ENCODE results near the gene SDHA.
A peak's percentile ranks its signal among the peaks of the same experiment; 100 is the strongest.

SDHA gene

DNA sequence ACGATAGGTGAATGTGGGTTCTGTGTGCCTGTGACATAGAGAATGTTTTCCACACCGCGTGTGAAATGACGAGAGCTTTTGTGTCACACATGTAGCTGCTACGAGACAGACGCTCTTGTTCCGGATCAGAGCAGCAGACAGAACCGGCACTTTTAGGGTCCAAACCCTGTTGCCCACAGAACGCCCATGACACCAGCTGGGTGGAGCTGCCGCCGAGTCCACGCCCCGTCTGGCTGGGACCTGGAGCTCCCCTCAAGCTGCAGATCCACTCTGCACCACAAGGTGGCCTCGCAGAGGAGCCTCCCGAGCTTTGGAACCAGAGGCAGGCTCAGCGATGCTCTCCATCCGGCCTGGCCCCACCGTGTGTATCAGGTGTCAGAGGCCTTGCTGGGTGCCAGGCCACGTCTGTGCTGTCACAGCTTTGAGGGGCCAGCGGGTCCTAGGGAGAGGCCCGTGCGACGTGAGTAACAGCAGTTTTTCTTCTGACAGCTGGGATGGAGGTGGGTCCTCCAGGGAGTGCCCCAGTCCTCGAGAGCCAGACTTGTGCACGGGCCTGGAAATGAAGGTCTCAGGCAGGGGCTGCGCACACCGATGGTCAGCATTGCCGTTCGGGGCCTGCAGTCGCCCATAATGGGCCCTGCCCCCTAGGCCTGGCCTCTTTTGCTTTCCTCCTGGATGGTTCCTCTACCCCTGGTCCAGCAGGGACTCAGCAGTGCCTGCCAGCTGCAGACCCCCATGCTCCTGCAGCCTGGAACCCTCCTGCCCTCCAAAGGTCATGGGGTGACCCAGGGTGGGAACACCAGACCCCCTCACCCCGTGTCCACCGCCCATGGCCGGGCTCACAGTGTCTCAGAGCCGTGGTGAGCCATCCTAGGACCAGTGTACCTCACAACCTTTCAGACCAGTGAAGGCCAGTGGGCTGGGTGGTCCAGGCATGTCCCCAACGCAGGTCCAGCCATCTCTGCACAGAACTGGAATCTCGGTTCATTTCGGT is 29.3 kb upstream of the SDHA start:
- POLR2A ChIA-PET, result interaction anchor here (0.5 to 1.9 kb wide), 6 partner anchors 8 to 88 kb away, joined by 3 to 18 read pairs (median 3); partner anchors contain the start of genes CCDC127, PDCD6 and SDHA
- no peaks in the 10 kb centered on the region for H3K9me3 ChIP-seq (ENCODE audit: control insufficient read depth, insufficient read depth, low read depth, low read length)
- no peak overlapping the region; the same call in 1 of the 2 replicates for H3K27ac ChIP-seq (ENCODE audit: extremely low read depth, low read depth, low read length)
- CTCF ChIA-PET, result interaction anchor here (0.6 to 1.7 kb wide), 25 partner anchors 9 to 470 kb away, joined by 3 to 13 read pairs (median 4); partner anchors contain the start of genes CCDC127, PDCD6 and SDHA
- H3K4me3 ChIP-seq (ENCODE audit: low read depth, low read length), result no peak overlapping the region
- no peaks in the 10 kb centered on the region for H3K36me3 ChIP-seq (ENCODE audit: control insufficient read depth in 2 of 2, insufficient read depth in 1 of 2, low read length in 2 of 2)
- H3K4me1 ChIP-seq (ENCODE audit: control insufficient read depth, insufficient read depth, low read length), result peaks cover 4% of the 10 kb centered on the region
- TF ChIP-seq, protein P1, sequence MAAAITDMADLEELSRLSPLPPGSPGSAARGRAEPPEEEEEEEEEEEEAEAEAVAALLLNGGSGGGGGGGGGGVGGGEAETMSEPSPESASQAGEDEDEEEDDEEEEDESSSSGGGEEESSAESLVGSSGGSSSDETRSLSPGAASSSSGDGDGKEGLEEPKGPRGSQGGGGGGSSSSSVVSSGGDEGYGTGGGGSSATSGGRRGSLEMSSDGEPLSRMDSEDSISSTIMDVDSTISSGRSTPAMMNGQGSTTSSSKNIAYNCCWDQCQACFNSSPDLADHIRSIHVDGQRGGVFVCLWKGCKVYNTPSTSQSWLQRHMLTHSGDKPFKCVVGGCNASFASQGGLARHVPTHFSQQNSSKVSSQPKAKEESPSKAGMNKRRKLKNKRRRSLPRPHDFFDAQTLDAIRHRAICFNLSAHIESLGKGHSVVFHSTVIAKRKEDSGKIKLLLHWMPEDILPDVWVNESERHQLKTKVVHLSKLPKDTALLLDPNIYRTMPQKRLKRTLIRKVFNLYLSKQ (tag by site-specific recombination; IDR thresholded peaks at IDR 0.05; ENCODE audit: borderline replicate concordance), result no peak
- TF ChIP-seq ZNF544 (tag by site-specific recombination; IDR thresholded peaks at IDR 0.05) (no peak), ZNF223 (tag by site-specific recombination; IDR thresholded peaks at IDR 0.05) (no peak), ZEB2 (tag by site-specific recombination; IDR thresholded peaks at IDR 0.05) (0 out of 2 replicates have a peak, but pooled peaks have one; percentile 53), ZNF48 (tag by site-specific recombination; IDR thresholded peaks at IDR 0.05) (no peak), ZNF366 (tag by site-specific recombination; conservative IDR thresholded peaks at IDR 0.05) (no peak), ZNF324 (tag by site-specific recombination; IDR thresholded peaks at IDR 0.05) (no peak), ZNF311 (tag by site-specific recombination; IDR thresholded peaks at IDR 0.05; ENCODE audit: borderline replicate concordance) (no peak), ZNF341 (tag by site-specific recombination; IDR thresholded peaks at IDR 0.05; ENCODE audit: low read depth) (no peak), SCRT1 (tag by site-specific recombination; IDR thresholded peaks at IDR 0.05; ENCODE audit: borderline replicate concordance) (no peak), YY1 (tag by site-specific recombination; IDR thresholded peaks at IDR 0.05) (no peak), ZNF654 (tag by site-specific recombination; IDR thresholded peaks at IDR 0.05; ENCODE audit: low read depth) (peak; percentile 32), ZNF776 (tag by site-specific recombination; IDR thresholded peaks at IDR 0.05; ENCODE audit: borderline replicate concordance) (no peak), ZNF19 (tag by site-specific recombination; IDR thresholded peaks at IDR 0.05; ENCODE audit: low read depth) (no peak), ZNF146 (tag by site-specific recombination; IDR thresholded peaks at IDR 0.05) (no peak), ZNF335 (tag by site-specific recombination; conservative IDR thresholded peaks at IDR 0.05) (peak; percentile 90), ZNF830 (tag by site-specific recombination; IDR thresholded peaks at IDR 0.05; ENCODE audit: low read depth) (no peak)
- TF ChIP-seq, protein P2, sequence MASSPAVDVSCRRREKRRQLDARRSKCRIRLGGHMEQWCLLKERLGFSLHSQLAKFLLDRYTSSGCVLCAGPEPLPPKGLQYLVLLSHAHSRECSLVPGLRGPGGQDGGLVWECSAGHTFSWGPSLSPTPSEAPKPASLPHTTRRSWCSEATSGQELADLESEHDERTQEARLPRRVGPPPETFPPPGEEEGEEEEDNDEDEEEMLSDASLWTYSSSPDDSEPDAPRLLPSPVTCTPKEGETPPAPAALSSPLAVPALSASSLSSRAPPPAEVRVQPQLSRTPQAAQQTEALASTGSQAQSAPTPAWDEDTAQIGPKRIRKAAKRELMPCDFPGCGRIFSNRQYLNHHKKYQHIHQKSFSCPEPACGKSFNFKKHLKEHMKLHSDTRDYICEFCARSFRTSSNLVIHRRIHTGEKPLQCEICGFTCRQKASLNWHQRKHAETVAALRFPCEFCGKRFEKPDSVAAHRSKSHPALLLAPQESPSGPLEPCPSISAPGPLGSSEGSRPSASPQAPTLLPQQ (tag by site-specific recombination; IDR thresholded peaks at IDR 0.05), result peak; percentile 98
- TF ChIP-seq, protein P3, sequence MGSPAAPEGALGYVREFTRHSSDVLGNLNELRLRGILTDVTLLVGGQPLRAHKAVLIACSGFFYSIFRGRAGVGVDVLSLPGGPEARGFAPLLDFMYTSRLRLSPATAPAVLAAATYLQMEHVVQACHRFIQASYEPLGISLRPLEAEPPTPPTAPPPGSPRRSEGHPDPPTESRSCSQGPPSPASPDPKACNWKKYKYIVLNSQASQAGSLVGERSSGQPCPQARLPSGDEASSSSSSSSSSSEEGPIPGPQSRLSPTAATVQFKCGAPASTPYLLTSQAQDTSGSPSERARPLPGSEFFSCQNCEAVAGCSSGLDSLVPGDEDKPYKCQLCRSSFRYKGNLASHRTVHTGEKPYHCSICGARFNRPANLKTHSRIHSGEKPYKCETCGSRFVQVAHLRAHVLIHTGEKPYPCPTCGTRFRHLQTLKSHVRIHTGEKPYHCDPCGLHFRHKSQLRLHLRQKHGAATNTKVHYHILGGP (tag by site-specific recombination; IDR thresholded peaks at IDR 0.05), result no peak
- TF ChIP-seq, protein P4, sequence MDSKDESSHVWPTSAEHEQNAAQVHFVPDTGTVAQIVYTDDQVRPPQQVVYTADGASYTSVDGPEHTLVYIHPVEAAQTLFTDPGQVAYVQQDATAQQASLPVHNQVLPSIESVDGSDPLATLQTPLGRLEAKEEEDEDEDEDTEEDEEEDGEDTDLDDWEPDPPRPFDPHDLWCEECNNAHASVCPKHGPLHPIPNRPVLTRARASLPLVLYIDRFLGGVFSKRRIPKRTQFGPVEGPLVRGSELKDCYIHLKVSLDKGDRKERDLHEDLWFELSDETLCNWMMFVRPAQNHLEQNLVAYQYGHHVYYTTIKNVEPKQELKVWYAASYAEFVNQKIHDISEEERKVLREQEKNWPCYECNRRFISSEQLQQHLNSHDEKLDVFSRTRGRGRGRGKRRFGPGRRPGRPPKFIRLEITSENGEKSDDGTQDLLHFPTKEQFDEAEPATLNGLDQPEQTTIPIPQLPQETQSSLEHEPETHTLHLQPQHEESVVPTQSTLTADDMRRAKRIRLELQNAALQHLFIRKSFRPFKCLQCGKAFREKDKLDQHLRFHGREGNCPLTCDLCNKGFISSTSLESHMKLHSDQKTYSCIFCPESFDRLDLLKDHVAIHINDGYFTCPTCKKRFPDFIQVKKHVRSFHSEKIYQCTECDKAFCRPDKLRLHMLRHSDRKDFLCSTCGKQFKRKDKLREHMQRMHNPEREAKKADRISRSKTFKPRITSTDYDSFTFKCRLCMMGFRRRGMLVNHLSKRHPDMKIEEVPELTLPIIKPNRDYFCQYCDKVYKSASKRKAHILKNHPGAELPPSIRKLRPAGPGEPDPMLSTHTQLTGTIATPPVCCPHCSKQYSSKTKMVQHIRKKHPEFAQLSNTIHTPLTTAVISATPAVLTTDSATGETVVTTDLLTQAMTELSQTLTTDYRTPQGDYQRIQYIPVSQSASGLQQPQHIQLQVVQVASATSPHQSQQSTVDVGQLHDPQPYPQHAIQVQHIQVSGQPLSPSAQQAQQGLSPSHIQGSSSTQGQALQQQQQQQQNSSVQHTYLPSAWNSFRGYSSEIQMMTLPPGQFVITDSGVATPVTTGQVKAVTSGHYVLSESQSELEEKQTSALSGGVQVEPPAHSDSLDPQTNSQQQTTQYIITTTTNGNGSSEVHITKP (tag by site-specific recombination; IDR thresholded peaks at IDR 0.05), result 0 out of 2 replicates have a peak, but pooled peaks have one; percentile 27
- TF ChIP-seq, protein P5, sequence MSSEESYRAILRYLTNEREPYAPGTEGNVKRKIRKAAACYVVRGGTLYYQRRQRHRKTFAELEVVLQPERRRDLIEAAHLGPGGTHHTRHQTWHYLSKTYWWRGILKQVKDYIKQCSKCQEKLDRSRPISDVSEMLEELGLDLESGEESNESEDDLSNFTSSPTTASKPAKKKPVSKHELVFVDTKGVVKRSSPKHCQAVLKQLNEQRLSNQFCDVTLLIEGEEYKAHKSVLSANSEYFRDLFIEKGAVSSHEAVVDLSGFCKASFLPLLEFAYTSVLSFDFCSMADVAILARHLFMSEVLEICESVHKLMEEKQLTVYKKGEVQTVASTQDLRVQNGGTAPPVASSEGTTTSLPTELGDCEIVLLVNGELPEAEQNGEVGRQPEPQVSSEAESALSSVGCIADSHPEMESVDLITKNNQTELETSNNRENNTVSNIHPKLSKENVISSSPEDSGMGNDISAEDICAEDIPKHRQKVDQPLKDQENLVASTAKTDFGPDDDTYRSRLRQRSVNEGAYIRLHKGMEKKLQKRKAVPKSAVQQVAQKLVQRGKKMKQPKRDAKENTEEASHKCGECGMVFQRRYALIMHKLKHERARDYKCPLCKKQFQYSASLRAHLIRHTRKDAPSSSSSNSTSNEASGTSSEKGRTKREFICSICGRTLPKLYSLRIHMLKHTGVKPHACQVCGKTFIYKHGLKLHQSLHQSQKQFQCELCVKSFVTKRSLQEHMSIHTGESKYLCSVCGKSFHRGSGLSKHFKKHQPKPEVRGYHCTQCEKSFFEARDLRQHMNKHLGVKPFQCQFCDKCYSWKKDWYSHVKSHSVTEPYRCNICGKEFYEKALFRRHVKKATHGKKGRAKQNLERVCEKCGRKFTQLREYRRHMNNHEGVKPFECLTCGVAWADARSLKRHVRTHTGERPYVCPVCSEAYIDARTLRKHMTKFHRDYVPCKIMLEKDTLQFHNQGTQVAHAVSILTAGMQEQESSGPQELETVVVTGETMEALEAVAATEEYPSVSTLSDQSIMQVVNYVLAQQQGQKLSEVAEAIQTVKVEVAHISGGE (tag by site-specific recombination; conservative IDR thresholded peaks at IDR 0.05; ENCODE audit: low read depth), result no peak
- TF ChIP-seq, protein P6, sequence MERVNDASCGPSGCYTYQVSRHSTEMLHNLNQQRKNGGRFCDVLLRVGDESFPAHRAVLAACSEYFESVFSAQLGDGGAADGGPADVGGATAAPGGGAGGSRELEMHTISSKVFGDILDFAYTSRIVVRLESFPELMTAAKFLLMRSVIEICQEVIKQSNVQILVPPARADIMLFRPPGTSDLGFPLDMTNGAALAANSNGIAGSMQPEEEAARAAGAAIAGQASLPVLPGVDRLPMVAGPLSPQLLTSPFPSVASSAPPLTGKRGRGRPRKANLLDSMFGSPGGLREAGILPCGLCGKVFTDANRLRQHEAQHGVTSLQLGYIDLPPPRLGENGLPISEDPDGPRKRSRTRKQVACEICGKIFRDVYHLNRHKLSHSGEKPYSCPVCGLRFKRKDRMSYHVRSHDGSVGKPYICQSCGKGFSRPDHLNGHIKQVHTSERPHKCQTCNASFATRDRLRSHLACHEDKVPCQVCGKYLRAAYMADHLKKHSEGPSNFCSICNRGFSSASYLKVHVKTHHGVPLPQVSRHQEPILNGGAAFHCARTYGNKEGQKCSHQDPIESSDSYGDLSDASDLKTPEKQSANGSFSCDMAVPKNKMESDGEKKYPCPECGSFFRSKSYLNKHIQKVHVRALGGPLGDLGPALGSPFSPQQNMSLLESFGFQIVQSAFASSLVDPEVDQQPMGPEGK (tag by site-specific recombination; IDR thresholded peaks at IDR 0.05), result 0 out of 2 replicates have a peak, but pooled peaks have one; percentile 35
